HG02798 (cell line): ENCODE results near the gene TMC4.

ENCODE experiments used
- ATAC-seq: cut with Tn5 transposase; IDR thresholded peaks from one replicate; pipeline ENCODE4 v1.9.1; 2021; ENCODE audit warnings: mild to moderate bottlenecking; ENCODE audit not compliant: unreplicated experiment, poor library complexity

The TMC4 gene

DNA sequence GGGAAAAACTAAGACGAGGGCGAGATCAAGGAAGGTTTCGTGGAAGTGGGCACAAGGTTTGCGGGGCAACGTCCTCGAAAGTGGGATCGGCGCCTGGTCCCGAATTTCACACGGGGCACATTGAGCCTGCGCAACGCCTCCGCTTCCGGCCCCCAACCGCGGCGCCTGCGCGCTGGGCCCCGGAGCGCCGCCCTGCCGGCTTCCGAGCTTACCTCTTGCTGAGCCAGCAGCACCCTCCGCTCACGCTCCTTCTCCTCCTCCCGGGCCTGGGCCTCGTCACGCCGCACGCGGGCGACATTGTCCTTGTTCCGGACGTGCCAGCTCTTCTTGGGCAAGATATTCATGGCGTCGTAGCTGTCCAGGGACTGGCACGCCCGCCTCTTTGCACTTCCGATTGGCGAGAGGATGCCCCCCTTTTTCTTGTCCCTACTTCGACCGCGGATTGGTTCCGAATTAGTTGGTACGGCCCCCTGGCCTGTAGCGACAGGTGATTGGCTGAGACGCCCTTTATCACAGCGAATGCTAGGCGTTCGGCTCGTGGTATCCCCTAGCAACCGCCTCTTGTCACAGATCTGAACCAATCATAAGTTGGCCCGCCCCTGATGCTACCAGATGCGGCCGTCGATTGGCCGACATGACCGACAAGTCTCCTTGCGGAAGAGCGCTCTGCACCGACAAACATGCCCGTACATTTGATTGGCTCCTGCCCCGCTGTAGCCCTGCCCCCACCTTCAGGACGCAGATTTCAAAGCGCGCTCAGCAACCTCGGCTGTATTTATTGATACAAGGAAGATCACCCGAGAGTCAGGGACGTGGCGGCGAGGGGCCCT, 13.4 kb downstream of the TMC4 start, which contains the start of gene LENG1:
TSS of gene LENG1 (minus strand) at position 370 of the 830 bp plus-strand sequence. CDS start at position 344, 26 bp downstream.
- ATAC-seq, result peak; percentile 94

DNA sequence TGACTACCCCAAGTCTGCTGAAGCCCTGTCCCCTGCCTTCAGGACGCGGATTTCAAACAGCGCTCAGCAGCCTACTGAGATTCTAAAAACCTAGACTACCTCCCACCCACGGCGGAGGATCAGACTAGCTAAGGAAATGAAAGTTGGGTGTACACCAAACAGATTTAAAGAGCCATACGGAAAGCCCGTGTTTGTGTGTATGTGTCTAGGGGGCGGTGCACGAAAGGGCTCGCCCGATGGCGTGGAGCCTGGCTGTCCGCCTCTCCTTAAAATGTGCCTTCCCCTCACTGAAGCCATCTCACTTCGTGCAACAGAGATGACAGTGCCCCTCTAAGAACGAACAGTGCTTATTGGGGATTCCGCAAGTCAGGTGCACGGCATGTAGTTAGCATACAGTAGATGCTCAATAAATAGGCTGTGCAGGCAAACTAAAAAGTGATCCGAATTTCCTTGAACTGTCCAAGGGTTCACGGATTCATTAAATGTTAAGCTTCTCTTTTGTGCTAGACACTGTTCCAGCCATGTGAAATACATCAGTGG, 14.1 kb downstream of the TMC4 start:
- no peak for ATAC-seq

DNA sequence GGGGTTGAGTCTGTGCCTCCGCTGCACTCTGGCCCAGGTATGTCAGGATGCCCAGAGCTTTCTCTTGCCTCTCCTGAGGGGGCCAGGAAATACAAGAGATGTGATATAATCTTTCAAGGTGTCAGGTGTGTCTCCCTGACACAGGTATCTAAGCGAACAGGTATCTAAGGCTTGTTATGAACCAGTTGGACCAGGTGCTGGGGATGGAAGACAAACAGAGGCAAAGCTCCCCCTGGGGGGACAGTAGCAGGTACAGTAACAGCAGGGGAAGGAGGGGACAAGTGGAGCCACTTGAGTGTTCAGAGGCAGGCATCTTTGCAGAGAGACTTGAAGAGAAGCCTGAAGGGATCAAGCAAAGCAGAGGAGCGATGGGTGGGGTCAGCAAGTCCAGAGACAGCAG, 16.0 kb downstream of the TMC4 start:
- no peak for ATAC-seq

DNA sequence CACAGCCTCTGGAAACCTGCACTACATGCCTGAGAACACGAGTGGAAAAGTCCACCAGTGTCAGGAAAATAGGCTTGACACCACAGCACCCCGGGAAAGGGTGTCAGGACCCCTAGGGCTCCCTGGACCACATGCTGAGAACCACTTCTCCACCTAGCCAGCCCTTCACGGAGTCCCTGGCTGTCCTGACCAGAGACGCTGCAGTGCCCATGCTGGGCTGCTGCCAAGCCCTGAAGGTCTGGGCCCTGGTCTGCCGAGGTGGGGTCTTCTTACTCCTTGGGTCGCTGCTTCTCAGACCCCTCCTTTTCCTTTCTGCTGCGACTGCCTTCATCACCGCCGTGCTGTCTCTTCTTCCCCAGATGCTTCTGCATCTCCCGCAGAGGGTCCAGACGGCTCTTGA, 16.5 kb downstream of the TMC4 start:
- no peak for ATAC-seq

GRCh38 chr19:54155694-54156093, 17.3 kb downstream of the TMC4 start:
- ATAC-seq, result no peak

- no peak for ATAC-seq
Observed at GRCh38 chr19:54154603-54155345, 18.2 kb downstream of the TMC4 start.

- ATAC-seq, result no peak
Observed at GRCh38 chr19:54153731-54154326, 19.1 kb downstream of the TMC4 start.

DNA sequence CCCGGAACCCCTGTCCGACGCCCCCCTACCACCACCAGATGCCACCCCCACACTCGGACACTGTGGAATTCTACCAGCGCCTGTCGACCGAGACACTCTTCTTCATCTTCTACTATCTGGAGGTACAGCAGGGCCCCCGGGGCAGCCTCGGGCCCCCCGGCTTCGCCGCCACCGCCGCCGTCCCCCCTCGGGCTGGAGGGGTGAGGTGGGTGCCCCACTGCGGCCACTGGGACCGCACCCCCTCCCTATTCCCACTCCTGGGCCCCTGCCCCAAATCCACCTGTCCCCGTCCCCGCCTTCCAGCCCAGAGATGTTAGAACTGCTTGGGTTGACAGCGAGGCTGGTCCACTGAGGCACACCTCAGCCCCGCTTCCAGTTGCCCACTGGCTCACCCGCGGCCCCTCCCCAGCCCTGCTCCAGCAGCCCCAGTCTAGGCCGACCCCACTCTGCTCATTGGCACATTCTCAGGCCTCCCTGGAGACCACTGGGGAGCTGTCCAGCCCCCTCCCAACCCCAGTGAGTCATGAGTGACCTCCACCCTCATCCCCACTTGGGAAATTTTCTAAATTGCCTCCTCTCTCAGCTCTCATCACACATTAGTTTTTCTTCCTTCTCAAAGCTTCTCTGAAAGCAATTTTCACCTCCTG, 20.0 kb downstream of the TMC4 start:
- no peak for ATAC-seq

GRCh38 chr19:54152267-54152666, 20.7 kb downstream of the TMC4 start:
- ATAC-seq, result no peak

- ATAC-seq, result no peak
Observed at GRCh38 chr19:54151362-54152035, 21.5 kb downstream of the TMC4 start.

DNA sequence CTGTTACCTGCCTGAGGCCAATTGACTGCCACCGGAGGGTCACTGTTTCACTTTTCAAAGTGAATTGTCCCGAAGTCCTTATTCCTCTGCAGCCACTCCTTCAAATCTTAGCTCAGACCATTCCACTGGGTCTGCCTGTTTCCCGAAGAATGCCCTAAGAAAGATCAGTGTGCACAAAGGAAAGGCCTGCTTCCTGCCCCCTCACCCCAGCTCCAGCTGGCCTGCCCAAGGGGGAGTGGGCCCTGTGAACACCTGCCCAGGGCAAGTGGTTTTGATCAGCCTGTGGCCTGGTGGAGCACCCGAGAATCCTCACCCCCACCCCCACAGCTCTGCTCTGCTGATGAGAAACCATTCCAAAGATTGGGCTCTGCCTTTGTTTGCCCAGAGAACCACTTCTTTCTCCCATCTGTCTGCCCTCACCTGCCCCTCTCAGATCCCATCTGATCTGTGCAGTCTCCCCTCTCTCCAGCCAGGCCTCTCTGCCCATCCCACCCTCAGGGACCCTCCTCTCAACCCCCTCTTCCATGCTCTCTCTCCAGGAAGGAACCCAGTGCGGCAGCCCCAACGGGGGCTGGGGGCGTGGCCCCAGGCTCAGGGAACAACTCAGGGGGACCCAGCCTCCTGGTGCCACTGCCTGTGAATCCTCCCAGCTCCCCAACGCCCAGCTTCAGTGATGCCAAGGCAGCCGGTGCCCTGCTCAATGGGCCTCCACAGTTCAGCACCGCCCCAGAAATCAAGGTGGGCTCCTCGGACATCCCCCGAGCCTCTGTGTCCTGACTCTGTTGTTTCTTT, 23.7 kb downstream of the TMC4 start:
- no peak for ATAC-seq

DNA sequence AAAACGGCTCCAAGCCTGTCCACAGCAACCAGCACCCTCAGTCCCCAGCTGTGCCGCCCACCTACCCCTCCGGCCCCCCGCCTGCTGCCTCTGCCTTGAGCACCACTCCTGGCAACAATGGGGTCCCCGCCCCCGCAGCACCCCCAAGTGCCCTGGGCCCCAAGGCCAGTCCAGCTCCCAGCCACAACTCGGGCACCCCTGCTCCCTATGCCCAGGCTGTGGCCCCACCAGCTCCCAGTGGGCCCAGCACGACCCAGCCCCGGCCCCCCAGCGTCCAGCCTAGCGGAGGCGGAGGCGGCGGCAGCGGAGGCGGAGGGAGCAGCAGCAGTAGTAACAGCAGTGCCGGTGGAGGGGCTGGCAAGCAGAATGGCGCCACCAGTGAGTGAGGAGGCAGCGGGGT, 24.8 kb downstream of the TMC4 start:
- no peak for ATAC-seq

DNA sequence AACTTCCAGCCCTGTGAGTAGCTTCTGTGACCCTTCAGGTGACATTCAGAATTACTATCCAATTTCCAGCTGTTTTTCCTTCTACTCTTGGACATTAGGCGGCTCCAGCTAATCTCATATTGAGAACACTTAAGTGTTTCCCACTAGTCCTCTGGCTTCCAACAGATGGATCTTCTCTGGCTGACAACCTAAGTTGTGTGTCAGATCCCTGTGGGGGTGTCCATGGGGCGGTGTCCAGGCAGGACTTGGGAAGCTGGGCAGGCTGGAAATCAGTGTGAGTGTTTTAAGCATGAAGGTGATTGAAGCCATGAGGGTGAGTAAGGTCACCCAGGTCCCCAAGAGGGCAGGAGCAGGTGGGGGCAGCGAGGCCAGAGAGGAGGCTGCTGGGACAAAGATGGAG, 25.3 kb downstream of the TMC4 start:
- no peak for ATAC-seq

- no peak for ATAC-seq
Observed at GRCh38 chr19:54145541-54146158, 27.3 kb downstream of the TMC4 start.

GRCh38 chr19:54142166-54142780, 30.7 kb downstream of the TMC4 start:
- ATAC-seq, result no peak

DNA sequence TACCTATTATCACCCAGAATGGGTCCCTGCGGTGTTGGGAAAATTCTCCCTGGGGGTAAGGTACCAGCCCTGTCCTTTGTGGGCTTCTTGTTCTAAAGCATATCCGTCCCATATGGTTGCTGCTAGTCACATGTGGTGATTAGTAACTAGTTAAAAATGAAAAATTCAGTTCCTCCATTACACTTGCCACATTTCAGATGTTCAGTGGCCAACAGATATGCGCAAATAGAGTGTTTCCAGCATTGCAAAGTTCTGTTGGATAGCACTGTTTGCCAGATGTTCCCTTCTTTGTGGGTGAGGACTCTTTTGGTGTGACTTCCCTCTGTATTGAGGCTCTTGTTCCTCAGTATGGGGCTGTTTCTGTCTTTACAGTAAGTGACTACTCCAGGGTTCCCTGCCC, 31.6 kb downstream of the TMC4 start:
- no peak for ATAC-seq

- ATAC-seq, result no peak
Observed at GRCh38 chr19:54138489-54139256, 34.3 kb downstream of the TMC4 start.
